HuH-7.5 (cell line): ENCODE data around the gene MYO3B.
"Not testable (repeated sequence)": the region's sequence is repeated elsewhere in the genome, so short reads cannot be mapped to it uniquely, and the experiment has no call there.

Experiments
- DNase-seq: peaks from one replicate; pipeline ENCODE4 v3.0.0; 2011; ENCODE audit warnings: low spot score

MYO3B gene

GRCh38 chr2:170566138-170566537 is 388.2 kb downstream of the MYO3B start:
- DNase-seq: no peak

- DNase-seq: no peak
Observed at GRCh38 chr2:170567429-170567828, 389.5 kb downstream of the MYO3B start.

GRCh38 chr2:170568511-170568910 is 390.6 kb downstream of the MYO3B start:
- no peak for DNase-seq

GRCh38 chr2:170571612-170572011 is 393.7 kb downstream of the MYO3B start:
- no peak for DNase-seq

- peak; percentile 21 for DNase-seq
Observed at GRCh38 chr2:170573671-170574070, 395.7 kb downstream of the MYO3B start.

- DNase-seq: no peak
Observed at GRCh38 chr2:170576296-170576695, 398.3 kb downstream of the MYO3B start.

- no peak for DNase-seq
Observed at GRCh38 chr2:170577356-170577755, 399.4 kb downstream of the MYO3B start.

GRCh38 chr2:170578606-170579005 is 400.7 kb downstream of the MYO3B start:
- no peak for DNase-seq

GRCh38 chr2:170579511-170579910 is 401.6 kb downstream of the MYO3B start:
- DNase-seq: no peak

- no peak for DNase-seq
Observed at GRCh38 chr2:170582313-170582712, 404.4 kb downstream of the MYO3B start.

- no peak for DNase-seq
Observed at GRCh38 chr2:170582751-170583463, 405.0 kb downstream of the MYO3B start.

GRCh38 chr2:170585067-170585466 is 407.1 kb downstream of the MYO3B start:
- no peak for DNase-seq

GRCh38 chr2:170586571-170587095 is 408.7 kb downstream of the MYO3B start:
- no peak for DNase-seq

GRCh38 chr2:170587117-170587516 is 409.2 kb downstream of the MYO3B start:
- no peak for DNase-seq

GRCh38 chr2:170587922-170588321 is 410.0 kb downstream of the MYO3B start:
- no peak for DNase-seq

GRCh38 chr2:170588729-170589128 is 410.8 kb downstream of the MYO3B start:
- no peak for DNase-seq

- no peak for DNase-seq
Observed at GRCh38 chr2:170596576-170596975, 418.6 kb downstream of the MYO3B start.

GRCh38 chr2:170598067-170598395 is 420.1 kb downstream of the MYO3B start:
- no peak for DNase-seq

- DNase-seq: no peak
Observed at GRCh38 chr2:170601489-170601888, 423.5 kb downstream of the MYO3B start.

GRCh38 chr2:170605862-170606261 is 427.9 kb downstream of the MYO3B start:
- DNase-seq: no peak

GRCh38 chr2:170607171-170607570 is 429.2 kb downstream of the MYO3B start:
- no peak for DNase-seq

- no peak for DNase-seq
Observed at GRCh38 chr2:170610615-170611014, 432.7 kb downstream of the MYO3B start.

- DNase-seq: not testable (repeated sequence)
Observed at GRCh38 chr2:170618948-170619347, 441.0 kb downstream of the MYO3B start.

GRCh38 chr2:170635094-170635493 is 457.1 kb downstream of the MYO3B start:
- DNase-seq: not testable (repeated sequence)
